Esophagus squamous epithelium (tissue), 5 donors: ENCODE data around the gene CDK6. TPM values are rescaled to one million over a fixed set of nuclear protein-coding genes. Genes with fewer than 3 reads are reported as not detected.
"Not testable (repeated sequence)": the region's sequence is repeated elsewhere in the genome, so short reads cannot be mapped to it uniquely, and the experiment has no call there.

Experiments
- DNase-seq: peaks from one replicate; lab custom pipeline; 2025; lab: John Stamatoyannopoulos, UW
- H3K27ac ChIP-seq, 4 donors: fragments of 200-600 bp; sonication (generic); one replicate each; pipeline ENCODE4 v1.5.1; 2016 to 2019; ENCODE audit warnings: mild to moderate bottlenecking in 1 of 4
- H3K27me3 ChIP-seq, 4 donors: fragments of 200-600 bp; sonication (generic); 1 replicate in 3 of 4; 2 replicates in 1 of 4; pipeline versions ENCODE4 v1.5.1 to v1.6.0; 2017 to 2021; ENCODE audit warnings: antibody characterized with exemption in 1 of 4
- H3K36me3 ChIP-seq, 3 donors: fragments of 200-600 bp; sonication (generic); one replicate each; pipeline ENCODE4 v1.5.1; 2016 to 2019
- H3K4me1 ChIP-seq, 3 donors: fragments of 200-600 bp; sonication (generic); one replicate each; pipeline ENCODE4 v1.5.1; 2017 to 2019
- H3K4me3 ChIP-seq, 4 donors: fragments of 200-600 bp; sonication (generic); 1 replicate in 3 of 4; 2 replicates in 1 of 4; pipeline ENCODE4 v1.5.1; 2016 to 2019; ENCODE audit warnings: mild to moderate bottlenecking in 2 of 4, moderate library complexity in 1 of 4
- H3K9me3 ChIP-seq, 3 donors: fragments of 200-600 bp; sonication (generic); one replicate each; pipeline ENCODE4 v1.5.1; 2016 to 2019
- POLR2A ChIP-seq, 4 donors: fragments of 450-650 bp; IDR thresholded peaks; one replicate each; pipeline ENCODE4 v1.6.1; 2017; ENCODE audit warnings: antibody characterized with exemption in 4 of 4, mild to moderate bottlenecking in 4 of 4, moderate library complexity in 3 of 4
- WGBS, 2 donors: methylation state at CpG; one replicate each; pipeline ENCODE4 v1.1.5; 2018; 5-methylcytosine and 5-hydroxymethylcytosine counted together
- intact Hi-C: fragments of 100-400 bp; cut with DNase I; formaldehyde crosslinking; loops from one replicate; pipeline ENCODE4 v1.15.0; 2022
- total RNA-seq, 4 donors: library from RNA; depleted of rRNA; stranded (reverse); fragments of >200 nt; gene quantifications; one replicate each; pipeline ENCODE4 v1.1.0, GENCODE V29; 2016
- TF ChIP-seq, protein P1 (sequence below), 6 experiments: fragments of 450-650 bp in 4 of 6; fragments of 200-600 bp in 2 of 6; sonication (generic) in 2 of 6; IDR thresholded peaks; one replicate each; pipeline ENCODE4 v1.5.1; 2016 to 2019; ENCODE audit warnings: antibody characterized with exemption in 6 of 6, mild to moderate bottlenecking in 4 of 6, moderate library complexity in 4 of 6
- donor health status: DM: yes; HTN: yes; CAD: no.

Gene CDK6
- total RNA-seq, 4 donors from 2014 or later: 15.6 to 59.2 (median 32.4) TPM

GRCh38 chr7:92745241-92745640 is 91.1 kb downstream of the CDK6 start:
- no peak overlapping the region for H3K27ac ChIP-seq
- H3K9me3 ChIP-seq: no peaks in the 10 kb centered on the region
- no peaks in the 10 kb centered on the region for H3K36me3 ChIP-seq
- intact Hi-C loops: no loop called here
- WGBS, 2 donors: 85 to 100% methylated on average over 4 of the region's 4 CpGs
- no peak for TF ChIP-seq POLR2A (IDR thresholded peaks at IDR 0.05)
- TF ChIP-seq, protein P1, sequence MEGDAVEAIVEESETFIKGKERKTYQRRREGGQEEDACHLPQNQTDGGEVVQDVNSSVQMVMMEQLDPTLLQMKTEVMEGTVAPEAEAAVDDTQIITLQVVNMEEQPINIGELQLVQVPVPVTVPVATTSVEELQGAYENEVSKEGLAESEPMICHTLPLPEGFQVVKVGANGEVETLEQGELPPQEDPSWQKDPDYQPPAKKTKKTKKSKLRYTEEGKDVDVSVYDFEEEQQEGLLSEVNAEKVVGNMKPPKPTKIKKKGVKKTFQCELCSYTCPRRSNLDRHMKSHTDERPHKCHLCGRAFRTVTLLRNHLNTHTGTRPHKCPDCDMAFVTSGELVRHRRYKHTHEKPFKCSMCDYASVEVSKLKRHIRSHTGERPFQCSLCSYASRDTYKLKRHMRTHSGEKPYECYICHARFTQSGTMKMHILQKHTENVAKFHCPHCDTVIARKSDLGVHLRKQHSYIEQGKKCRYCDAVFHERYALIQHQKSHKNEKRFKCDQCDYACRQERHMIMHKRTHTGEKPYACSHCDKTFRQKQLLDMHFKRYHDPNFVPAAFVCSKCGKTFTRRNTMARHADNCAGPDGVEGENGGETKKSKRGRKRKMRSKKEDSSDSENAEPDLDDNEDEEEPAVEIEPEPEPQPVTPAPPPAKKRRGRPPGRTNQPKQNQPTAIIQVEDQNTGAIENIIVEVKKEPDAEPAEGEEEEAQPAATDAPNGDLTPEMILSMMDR (IDR thresholded peaks at IDR 0.05): no peak
- H3K27me3 ChIP-seq: no peaks in the 10 kb centered on the region
- no peaks in the 10 kb centered on the region for H3K4me1 ChIP-seq
- DNase-seq: no peak
- no peak overlapping the region for H3K4me3 ChIP-seq

- H3K27me3 ChIP-seq, H3K4me3 ChIP-seq, H3K27ac ChIP-seq, H3K4me1 ChIP-seq, intact Hi-C loops, DNase-seq, H3K36me3 ChIP-seq, H3K9me3 ChIP-seq: not testable (repeated sequence)
- WGBS, 2 donors: 89 to 91% methylated on average over 4 of the region's 4 CpGs
Measured at GRCh38 chr7:92744180-92744579, 92.2 kb downstream of the CDK6 start.

DNA sequence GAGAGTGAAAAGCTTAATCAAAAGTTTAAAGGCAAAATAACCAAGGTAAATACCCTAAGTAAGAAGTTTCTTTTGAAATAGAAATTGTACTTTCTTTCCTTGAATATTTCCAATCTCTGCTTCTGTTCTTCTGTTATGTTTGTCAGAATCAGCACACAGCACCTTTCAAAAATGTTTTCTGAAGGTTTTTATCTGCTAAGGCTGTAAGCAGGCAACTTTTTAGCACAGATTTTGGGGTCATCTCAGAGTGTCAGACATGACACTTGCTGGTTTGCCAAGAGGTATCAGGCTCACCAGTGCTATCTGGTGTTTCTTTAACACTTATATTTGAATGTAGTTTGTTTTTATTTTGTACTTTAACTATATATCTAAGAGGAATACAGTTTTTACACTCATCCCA is 94.2 kb downstream of the CDK6 start:
- Histone ChIP-seq H3K27me3 (no peaks in the 10 kb centered on the region), H3K4me3 (no peak overlapping the region), H3K36me3 (no peaks in the 10 kb centered on the region), H3K27ac (no peak overlapping the region), H3K4me1 (no peaks in the 10 kb centered on the region), H3K9me3 (no peaks in the 10 kb centered on the region)
- no peak for DNase-seq
- TF ChIP-seq, protein P1 (IDR thresholded peaks at IDR 0.05): no peak
- no peak for TF ChIP-seq POLR2A (IDR thresholded peaks at IDR 0.05)
- intact Hi-C loops: no loop called here

GRCh38 chr7:92740700-92741126 is 95.7 kb downstream of the CDK6 start:
- DNase-seq: no peak
- 56 to 63% methylated on average over 6 of the region's 6 CpGs for WGBS, 2 donors
- intact Hi-C loops: no loop called here

GRCh38 chr7:92740134-92740533 is 96.2 kb downstream of the CDK6 start:
- no peak for DNase-seq
- Histone ChIP-seq H3K36me3 (no peaks in the 10 kb centered on the region), H3K27ac (no peak overlapping the region), H3K27me3 (no peaks in the 10 kb centered on the region), H3K4me1 (no peaks in the 10 kb centered on the region), H3K9me3 (no peaks in the 10 kb centered on the region), H3K4me3 (no peak overlapping the region)
- no peak for TF ChIP-seq POLR2A (IDR thresholded peaks at IDR 0.05)
- TF ChIP-seq, protein P1 (IDR thresholded peaks at IDR 0.05): no peak
- 78 to 81% methylated on average over 4 of the region's 4 CpGs for WGBS, 2 donors
- intact Hi-C loops: no loop called here

More at GRCh38 chr7:92740700-92741126, 95.7 kb downstream of the CDK6 start:
- H3K27me3 ChIP-seq: no peaks in the 10 kb centered on the region
- TF ChIP-seq POLR2A (IDR thresholded peaks at IDR 0.05): no peak
- TF ChIP-seq, protein P1 (IDR thresholded peaks at IDR 0.05): no peak
- H3K4me1 ChIP-seq: no peaks in the 10 kb centered on the region
- no peak overlapping the region for H3K27ac ChIP-seq
- no peaks in the 10 kb centered on the region for H3K36me3 ChIP-seq
- no peaks in the 10 kb centered on the region for H3K9me3 ChIP-seq
- no peak overlapping the region for H3K4me3 ChIP-seq

GRCh38 chr7:92739091-92739490 is 97.3 kb downstream of the CDK6 start:
- Histone ChIP-seq H3K27me3 (no peaks in the 10 kb centered on the region), H3K27ac (no peak overlapping the region), H3K36me3 (no peaks in the 10 kb centered on the region), H3K4me3 (no peak overlapping the region), H3K4me1 (no peaks in the 10 kb centered on the region), H3K9me3 (no peaks in the 10 kb centered on the region)
- TF ChIP-seq POLR2A (IDR thresholded peaks at IDR 0.05): no peak
- TF ChIP-seq, protein P1 (IDR thresholded peaks at IDR 0.05): no peak
- no peak for DNase-seq
- intact Hi-C loops: no loop called here
